SKM-1 treated with dmso at 0.1 percent for 144 hours (cell line): ENCODE data around the gene RDH8.

Experiments
- DNase-seq: peaks from one replicate; lab custom pipeline; 2025; ENCODE audit not compliant: unreplicated experiment; lab: John Stamatoyannopoulos, UW

Gene RDH8

DNA sequence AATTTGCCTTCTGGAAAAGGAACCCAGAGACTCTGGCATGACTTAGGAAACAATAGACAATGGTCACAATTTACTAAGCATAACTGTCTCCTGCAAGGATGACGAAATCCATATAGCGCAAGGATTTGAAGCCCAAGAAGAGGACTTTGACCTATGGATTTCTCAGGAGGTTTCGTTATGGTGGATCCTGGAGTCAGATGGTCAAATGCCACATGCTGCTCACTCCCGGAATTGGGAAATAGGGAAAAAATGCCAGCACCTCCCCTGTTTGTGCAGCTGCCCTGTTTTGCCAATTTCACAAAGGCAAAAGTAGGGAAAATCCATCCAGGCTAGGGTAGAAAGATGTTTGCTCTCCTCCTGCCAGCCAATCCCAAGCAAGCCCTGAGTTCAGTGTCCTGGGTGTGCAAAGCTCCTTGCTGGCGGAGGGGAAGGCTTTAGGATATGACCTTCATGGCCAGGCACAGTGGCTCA lies 23.4 kb downstream of the RDH8 start:
- no peak for DNase-seq

DNA sequence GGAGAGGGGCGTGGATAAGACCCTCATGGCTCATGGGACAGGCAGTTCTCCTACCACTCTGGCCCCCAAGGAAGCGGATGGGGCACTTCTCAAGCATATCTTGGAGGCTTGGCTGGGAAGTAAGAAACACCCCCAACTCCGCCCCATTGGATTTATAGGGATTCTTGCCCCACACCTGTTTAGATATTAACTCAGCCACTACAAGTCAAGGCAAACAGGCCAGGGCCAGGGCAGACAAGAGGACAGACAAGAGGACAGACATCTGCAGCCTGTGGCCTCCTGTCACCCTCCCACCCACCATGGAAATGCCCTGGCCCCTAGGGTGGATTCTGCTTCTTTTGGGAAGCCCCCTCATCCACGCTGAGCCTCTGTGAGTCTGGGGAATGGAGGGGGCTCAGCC lies 24.1 kb downstream of the RDH8 start:
- no peak for DNase-seq

GRCh38 chr19:10037809-10038208 lies 24.5 kb downstream of the RDH8 start:
- DNase-seq = no peak

DNA sequence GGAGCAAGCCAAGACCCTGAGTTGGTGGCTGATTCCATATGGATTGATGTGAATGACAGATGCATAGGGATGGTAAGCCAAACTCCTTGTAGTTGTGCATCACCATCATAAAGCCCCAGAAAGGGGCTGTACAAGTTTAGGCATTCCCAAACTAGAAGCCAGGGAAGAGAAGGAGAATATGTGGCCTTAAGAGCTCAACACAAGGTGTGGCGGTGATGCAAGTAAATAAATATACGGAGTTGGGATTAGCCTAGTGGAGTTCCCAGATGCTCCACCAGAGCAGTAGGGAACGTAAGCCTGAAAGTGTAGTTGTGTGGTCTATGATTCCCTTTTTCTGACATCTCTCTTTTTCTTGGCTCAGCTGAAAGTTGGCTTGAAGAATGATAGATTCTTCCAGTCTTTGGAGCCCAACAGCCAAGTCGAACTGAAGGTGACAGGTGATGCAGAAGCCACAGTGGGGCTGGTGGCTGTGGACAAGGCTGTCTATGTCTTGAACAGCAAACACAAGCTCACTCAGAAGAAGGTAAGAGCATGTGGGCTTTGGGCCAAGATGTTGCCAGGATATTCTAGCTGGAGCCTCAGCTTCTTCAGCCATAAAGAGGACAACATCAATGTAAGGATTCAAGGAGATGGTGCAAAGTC lies 30.1 kb downstream of the RDH8 start:
- DNase-seq = no peak

DNA sequence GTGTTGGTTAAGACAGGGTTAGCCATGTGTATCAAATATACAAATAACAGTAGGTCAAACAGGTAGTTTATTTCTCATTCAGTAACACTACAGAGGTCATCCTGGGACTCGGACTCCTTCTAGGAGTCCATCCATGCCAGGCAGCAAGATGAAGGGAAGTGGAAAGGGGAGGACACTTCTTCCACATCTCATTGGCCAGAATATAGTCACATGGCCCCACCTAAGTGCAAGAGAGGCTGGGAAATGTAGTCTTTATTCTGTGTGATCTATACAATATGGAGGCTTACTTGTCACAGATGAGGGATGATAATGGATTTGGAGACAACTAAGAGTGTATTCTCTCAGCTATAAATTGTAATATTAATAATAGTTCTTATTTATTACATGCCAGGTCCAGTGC lies 31.1 kb downstream of the RDH8 start:
- no peak for DNase-seq

GRCh38 chr19:10045371-10045770 lies 32.1 kb downstream of the RDH8 start:
- no peak for DNase-seq

- DNase-seq = no peak
Measured at GRCh38 chr19:10049626-10050025, 36.3 kb downstream of the RDH8 start.

- no peak for DNase-seq
Measured at GRCh38 chr19:10052602-10053360, 39.5 kb downstream of the RDH8 start.

- DNase-seq = no peak
Measured at GRCh38 chr19:10061717-10062310, 48.5 kb downstream of the RDH8 start.

DNA sequence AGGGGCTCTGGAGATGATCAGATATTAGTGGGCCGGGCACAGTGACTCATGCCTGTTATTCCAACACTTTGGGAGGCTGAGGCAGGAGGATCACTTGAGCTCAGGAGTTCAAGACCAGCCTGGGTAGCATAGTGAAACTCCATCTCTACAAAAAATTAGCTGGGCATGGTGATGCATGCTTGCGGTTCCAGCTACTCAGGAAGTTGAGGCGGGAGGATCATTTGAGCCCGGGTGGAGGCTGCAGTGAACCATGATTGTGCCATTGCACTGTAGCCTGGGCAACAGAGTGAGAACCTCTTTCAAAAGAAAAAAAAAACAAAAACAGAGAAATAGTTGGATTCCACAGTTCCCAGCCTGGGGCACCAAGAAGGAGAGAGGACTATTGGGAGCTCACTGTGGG lies 54.9 kb downstream of the RDH8 start:
- DNase-seq = no peak

DNA sequence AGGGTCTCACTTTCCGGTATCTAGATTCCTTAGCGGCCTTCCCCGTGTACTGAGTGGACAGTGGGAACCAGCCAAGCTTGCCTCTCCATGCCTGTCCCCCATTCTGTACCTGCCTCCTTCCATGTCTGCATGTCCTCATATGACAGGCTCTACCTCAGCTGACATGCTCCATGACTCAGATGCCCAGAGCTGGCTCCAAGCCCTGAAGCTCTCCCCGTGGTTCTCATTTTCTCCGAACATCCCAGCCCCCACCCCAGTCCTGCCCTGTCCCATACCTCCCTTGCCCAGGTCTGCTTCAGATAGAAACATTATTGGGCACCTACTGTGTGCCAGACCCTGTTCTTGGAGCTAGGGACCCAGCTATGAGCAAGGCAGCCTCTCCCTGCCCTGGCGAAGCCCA lies 55.8 kb downstream of the RDH8 start:
- no peak for DNase-seq

DNA sequence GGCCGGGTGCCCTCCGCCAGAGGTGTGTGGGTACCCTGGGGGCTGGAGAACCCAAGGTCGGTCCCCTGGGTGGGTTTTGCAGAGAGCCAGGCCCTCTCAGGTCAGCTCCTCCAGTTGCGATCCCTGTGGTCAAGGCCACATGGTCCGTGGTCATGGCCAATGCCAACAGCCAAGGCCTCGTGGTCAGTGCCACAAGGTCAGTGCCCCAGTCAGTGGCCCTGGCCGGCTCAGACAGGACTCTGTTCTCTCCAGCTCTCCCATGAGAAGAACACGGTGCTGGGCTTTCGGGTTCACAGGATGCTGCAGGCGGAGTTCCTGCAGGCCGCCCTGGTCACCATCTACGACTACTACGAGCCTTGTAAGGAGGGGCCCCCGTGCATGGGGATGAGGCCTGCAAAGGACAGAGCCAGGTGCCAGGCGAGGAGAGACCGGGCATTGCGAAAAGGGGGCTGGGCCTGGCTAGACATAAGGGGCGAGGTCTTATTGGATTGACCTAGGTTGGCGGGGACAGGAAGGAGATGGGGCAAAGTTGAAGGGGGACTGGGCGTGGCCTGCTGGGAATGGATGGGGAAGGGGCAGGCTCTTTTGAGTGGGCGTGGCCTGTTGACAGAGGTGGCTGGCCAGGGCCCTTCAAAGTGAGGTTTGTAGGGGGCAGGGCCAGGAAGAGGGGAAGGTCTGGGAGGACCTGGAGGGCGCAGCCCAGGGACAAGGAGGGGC lies 57.6 kb downstream of the RDH8 start:
- no peak for DNase-seq
